Esophagus muscularis mucosa (tissue), 4 donors: ENCODE data around the gene SLC4A2. TPM values are rescaled to one million over a fixed set of nuclear protein-coding genes. Genes with fewer than 3 reads are reported as not detected.

Experiments used
- DNase-seq: peaks from one replicate; pipeline ENCODE4 v3.0.0-alpha.2; 2017; ENCODE audit errors: extremely low spot score
- H3K27ac ChIP-seq, 4 donors: fragments of 200-600 bp; sonication (generic); replicated peaks in 1 of 4; 1 replicate in 3 of 4; 2 replicates in 1 of 4; pipeline ENCODE4 v1.5.1; 2016 to 2019; ENCODE audit warnings: mild to moderate bottlenecking in 1 of 4
- H3K27me3 ChIP-seq, 4 donors: fragments of 200-600 bp; sonication (generic); one replicate each; pipeline versions ENCODE4 v1.5.1 to v1.6.0; 2016 to 2019
- H3K36me3 ChIP-seq, 4 donors: fragments of 200-600 bp; sonication (generic); one replicate each; pipeline ENCODE4 v1.5.1; 2016 to 2019
- H3K4me1 ChIP-seq, 4 donors: fragments of 200-600 bp; sonication (generic); one replicate each; pipeline ENCODE4 v1.5.1; 2016 to 2019
- H3K4me3 ChIP-seq, 4 donors: fragments of 200-600 bp; sonication (generic); 1 replicate in 2 of 4; 2 replicates in 2 of 4; pipeline ENCODE4 v1.5.1; 2016 to 2019; ENCODE audit warnings: mild to moderate bottlenecking in 4 of 4, moderate library complexity in 1 of 4
- H3K9me3 ChIP-seq, 4 donors: fragments of 200-600 bp; sonication (generic); 1 replicate in 3 of 4; 2 replicates in 1 of 4; pipeline ENCODE4 v1.5.1; 2016 to 2019
- CTCF ChIP-seq, 3 experiments: fragments of 200-600 bp in 2 of 3; fragments of 450-650 bp in 1 of 3; sonication (generic) in 2 of 3; IDR thresholded peaks; one replicate each; pipeline ENCODE4 v1.5.1; 2017 to 2019; ENCODE audit warnings: antibody characterized with exemption in 3 of 3, mild to moderate bottlenecking in 2 of 3, moderate library complexity in 1 of 3
- EP300 ChIP-seq: sonication (generic); formaldehyde crosslinking; IDR thresholded peaks from one replicate; pipeline ENCODE4 v1.6.1; 2017; ENCODE audit warnings: antibody characterized with exemption
- POLR2A ChIP-seq: fragments of 450-650 bp; IDR thresholded peaks from one replicate; pipeline ENCODE4 v1.6.1; 2017; ENCODE audit warnings: antibody characterized with exemption, moderate library complexity, mild to moderate bottlenecking, low read depth
- POLR2AphosphoS5 ChIP-seq, 2 donors: sonication (generic); formaldehyde crosslinking; IDR thresholded peaks; one replicate each; pipeline ENCODE4 v1.6.1; 2017; ENCODE audit warnings: antibody characterized with exemption in 2 of 2
- WGBS: methylation state at CpG from one replicate; pipeline ENCODE4 v1.1.5; 2018; 5-methylcytosine and 5-hydroxymethylcytosine counted together
- intact Hi-C: fragments of 100-400 bp; cut with DNase I; formaldehyde crosslinking; loops from one replicate; pipeline ENCODE4 v1.15.1; 2023
- total RNA-seq, 4 donors: library from RNA; depleted of rRNA; stranded (reverse); fragments of >200 nt; gene quantifications; one replicate each; pipeline versions ENCODE4 v1.1.0 to v1.2.1, GENCODE V29; 2016

SLC4A2 gene
- total RNA-seq, 4 donors from 2014 or later, result 96.8 to 165 (median 122) TPM

GRCh38 chr7:151033864-151034249 is 25.5 kb upstream of the SLC4A2 start:
- intact Hi-C loops, result no loop called here
- TF ChIP-seq EP300, result no peak
- no peak for TF ChIP-seq POLR2AphosphoS5 (IDR thresholded peaks at IDR 0.05)
- TF ChIP-seq POLR2A, result no peak
- no peak for TF ChIP-seq CTCF (IDR thresholded peaks at IDR 0.05)
- peaks cover 15 to 25% (median 17%) of the 10 kb centered on the region in 4 donors for H3K4me1 ChIP-seq
- no peak overlapping the region for H3K4me3 ChIP-seq
- peaks cover 24 to 69% (median 40%) of the 10 kb centered on the region in 4 donors for H3K36me3 ChIP-seq
- no peaks in the 10 kb centered on the region for H3K9me3 ChIP-seq
- DNase-seq, result no peak
- no peak overlapping the region for H3K27ac ChIP-seq
- no peaks in the 10 kb centered on the region for H3K27me3 ChIP-seq
- WGBS, result 95% methylated on average over 3 of the region's 5 CpGs

GRCh38 chr7:151034312-151035025 is 24.9 kb upstream of the SLC4A2 start:
- Histone ChIP-seq H3K36me3 (peaks cover 24 to 69% (median 40%) of the 10 kb centered on the region in 4 donors), H3K27ac (no peak overlapping the region), H3K4me1 (peaks cover 15 to 25% (median 18%) of the 10 kb centered on the region in 4 donors), H3K4me3 (no peak overlapping the region), H3K27me3 (no peaks in the 10 kb centered on the region), H3K9me3 (no peaks in the 10 kb centered on the region)
- TF ChIP-seq POLR2A, result no peak
- TF ChIP-seq CTCF (IDR thresholded peaks at IDR 0.05), result no peak
- TF ChIP-seq POLR2AphosphoS5 (IDR thresholded peaks at IDR 0.05), result no peak
- TF ChIP-seq EP300, result no peak
- WGBS, result 93% methylated on average over 8 of the region's 21 CpGs
- no peak for DNase-seq
- intact Hi-C loops, result no loop called here

- Histone ChIP-seq H3K27me3 (no peaks in the 10 kb centered on the region), H3K27ac (no peak overlapping the region)
Measured at GRCh38 chr7:151035026-151035717, 24.2 kb upstream of the SLC4A2 start.

GRCh38 chr7:151035902-151036301 is 23.5 kb upstream of the SLC4A2 start:
- WGBS, result 93% methylated on average over 8 of the region's 17 CpGs
- H3K9me3 ChIP-seq, result no peaks in the 10 kb centered on the region
- peaks cover 24 to 72% (median 42%) of the 10 kb centered on the region in 4 donors for H3K36me3 ChIP-seq
- no peaks in the 10 kb centered on the region for H3K27me3 ChIP-seq
- intact Hi-C loops, result no loop called here
- TF ChIP-seq POLR2A (no peak), POLR2AphosphoS5 (IDR thresholded peaks at IDR 0.05) (no peak), CTCF (IDR thresholded peaks at IDR 0.05) (no peak), EP300 (no peak)
- H3K4me3 ChIP-seq, result no peak overlapping the region
- DNase-seq, result no peak
- H3K4me1 ChIP-seq, result peaks cover 17 to 19% (median 18%) of the 10 kb centered on the region in 4 donors
- no peak overlapping the region for H3K27ac ChIP-seq

More at GRCh38 chr7:151035026-151035717, 24.2 kb upstream of the SLC4A2 start:
- Histone ChIP-seq H3K4me1 (peaks cover 17 to 24% (median 18%) of the 10 kb centered on the region in 4 donors), H3K4me3 (no peak overlapping the region), H3K9me3 (no peaks in the 10 kb centered on the region), H3K36me3 (peaks cover 24 to 69% (median 40%) of the 10 kb centered on the region in 4 donors)
- WGBS, result 85% methylated on average over 18 of the region's 21 CpGs
- intact Hi-C loops, result no loop called here
- TF ChIP-seq POLR2AphosphoS5 (IDR thresholded peaks at IDR 0.05) (no peak), CTCF (IDR thresholded peaks at IDR 0.05) (no peak), EP300 (no peak), POLR2A (no peak)
- no peak for DNase-seq
